Measurements from ENCODE around the gene USH2A.

- TF ChIP-seq CTCF (IDR thresholded peaks at IDR 0.05) (no peak), POLR2A (IDR thresholded peaks at IDR 0.05) (no peak)
Observed at GRCh38 chr1:216430744-216431143, 7.5 kb upstream of the USH2A start.

Measured in testis (tissue), 2 donors.